Measurements from ENCODE around the gene OSBPL3. TPM values are rescaled to one million over a fixed set of nuclear protein-coding genes. Genes with fewer than 3 reads are reported as not detected.

The OSBPL3 gene
- total RNA-seq, 1 experiment from 2014 or later, result 36.8 TPM

- no peak overlapping the region for H3K9ac ChIP-seq (ENCODE audit: low read length)
- ATAC-seq (no peak), DNase-seq (ENCODE audit: low read depth, low spot score) (no peak)
- no peaks in the 10 kb centered on the region for H3K79me2 ChIP-seq (ENCODE audit: insufficient read depth, low read length)
- H3K4me2 ChIP-seq (ENCODE audit: low read length), result no peak overlapping the region
- H3K27ac ChIP-seq (ENCODE audit: low read depth, low read length), result no peak overlapping the region
- H3K36me3 ChIP-seq (ENCODE audit: control insufficient read depth in 1 of 2, insufficient read depth in 2 of 2, low read length in 2 of 2), result peaks cover 4 to 17% of the 10 kb centered on the region in 2 experiments; a peak in 3 of 4 replicates
- peaks cover 7 to 40% of the 10 kb centered on the region in 2 experiments; a peak in 3 of 4 replicates for H3K4me1 ChIP-seq (ENCODE audit: control insufficient read depth in 1 of 2, insufficient read depth in 2 of 2, low read length in 2 of 2)
- BruUV-seq (replicated peaks), result no TSS peak
- RAD21 ChIA-PET (ENCODE audit: low non-redundant PET in 1 of 2, low total read pairs in 2 of 2, uncharacterized antibody in 2 of 2, unreplicated experiment in 2 of 2), result no interaction called here
- CTCF ChIA-PET, result no interaction called here
- no peaks in the 10 kb centered on the region for H3K27me3 ChIP-seq (ENCODE audit: insufficient read depth, low read length)
- intact Hi-C loops (cut with micrococcal nuclease), result no loop called here
- POLR2A ChIA-PET, result no interaction called here
- no peaks in the 10 kb centered on the region for H4K20me1 ChIP-seq (ENCODE audit: insufficient read depth)
- no peak overlapping the region for H3K4me3 ChIP-seq (replicated peaks in 1 of 2; ENCODE audit: low read depth in 1 of 2, low read length in 2 of 2)
- TF ChIP-seq ATF3 (IDR thresholded peaks at IDR 0.05) (no peak), EGR1 (IDR thresholded peaks at IDR 0.05; ENCODE audit: low read depth) (no peak), REST (IDR thresholded peaks at IDR 0.05; ENCODE audit: low read depth) (no peak), POLR2AphosphoS5 (IDR thresholded peaks at IDR 0.05; ENCODE audit: low read depth, low read length) (no peak), EZH2 (IDR thresholded peaks at IDR 0.05) (no peak), TCF7L2 (IDR thresholded peaks at IDR 0.05; ENCODE audit: borderline replicate concordance, extremely low read depth, insufficient read depth, insufficient read length) (no peak), POLR2A (IDR thresholded peaks at IDR 0.05; ENCODE audit: borderline replicate concordance, extremely low read depth, insufficient read depth, insufficient read length) (no peak), FOSL1 (IDR thresholded peaks at IDR 0.05; ENCODE audit: low read depth) (no peak)
- H3K9me2 ChIP-seq (ENCODE audit: insufficient read depth), result no peaks in the 10 kb centered on the region
- H3K9me3 ChIP-seq (ENCODE audit: control insufficient read depth in 1 of 2, insufficient read depth in 1 of 2, low read depth in 1 of 2, low read length in 2 of 2), result no peaks in the 10 kb centered on the region
- H2AFZ ChIP-seq (ENCODE audit: low read depth, low read length, poor library complexity, severe bottlenecking), result no peak overlapping the region
These were observed 145.7 kb downstream of the OSBPL3 start for GRCh38 chr7:24834128-24834798.

Measured in HCT116 (cell line).